Frontal cortex (tissue), 4 donors: ENCODE measurements around the gene SERPINI1. TPM values are rescaled to one million over a fixed set of nuclear protein-coding genes. Genes with fewer than 3 reads are reported as not detected.

Source experiments
- DNase-seq, 2 donors: peaks; one replicate each; pipeline ENCODE4 v3.0.0; 2012; ENCODE audit warnings: low spot score in 2 of 2
- FAIRE-seq: peaks from 2 replicates; lab custom pipeline; 2012; peaks lifted over from hg19 to GRCh38; lab: Jason Lieb, UNC
- total RNA-seq: library from RNA; depleted of rRNA; stranded (reverse); fragments of >200 nt; gene quantifications from one replicate; pipeline ENCODE4 v1.2.3, GENCODE V29; 2014
- donor health status: control.
- donor health status: control.
- donor health status: control.

The SERPINI1 gene
- total RNA-seq = 85.6 TPM

- no peak for FAIRE-seq
- peak; percentile 25 to 49 for DNase-seq
Measured at GRCh38 chr3:167735233-167736138, at the start of gene SERPINI1. Gene SERPINI1, plus strand, starts transcription at chr3:167735721. Its CDS starts 53,408 bp downstream, at chr3:167789129.

GRCh38 chr3:167691366-167691765 is 44.2 kb upstream of the SERPINI1 start:
- FAIRE-seq (no peak), DNase-seq (no peak)

DNA sequence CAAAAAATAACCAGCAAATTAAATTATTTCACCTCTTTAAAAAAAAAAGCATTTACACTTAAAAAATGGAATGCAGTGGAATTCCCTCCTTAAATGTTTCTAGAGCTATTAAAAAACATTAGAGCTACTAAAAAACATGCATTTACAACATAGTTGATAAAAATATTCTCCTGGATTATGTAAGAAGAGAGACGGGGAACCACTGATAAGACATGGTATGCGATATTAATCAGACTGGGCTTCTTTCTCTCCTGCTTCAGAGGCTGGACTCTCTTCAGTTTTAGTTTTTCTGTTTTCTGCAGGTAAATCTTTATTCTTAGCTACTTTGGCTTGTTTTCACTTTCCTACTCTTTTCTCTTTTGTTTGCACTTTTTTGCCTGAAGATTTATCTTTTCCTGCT is 41.4 kb upstream of the SERPINI1 start:
- no peak for FAIRE-seq

DNA sequence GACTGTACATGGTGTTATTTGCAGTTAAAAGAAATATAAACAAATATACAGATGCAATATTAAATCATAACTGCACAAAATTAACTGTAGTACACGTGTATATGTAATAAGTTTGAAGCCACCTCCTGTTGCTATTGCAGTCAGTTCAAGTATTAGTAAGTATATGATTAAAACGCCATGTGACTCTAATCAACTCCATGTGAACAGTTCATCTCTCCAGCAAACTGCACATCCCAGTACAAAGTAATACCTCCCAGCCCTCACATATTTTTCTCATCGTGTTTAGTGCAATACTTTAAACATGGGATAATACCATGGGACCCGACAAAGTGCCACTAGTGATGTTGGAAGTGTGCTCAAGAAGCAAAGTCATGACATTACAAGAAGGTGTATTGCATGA is 35.5 kb upstream of the SERPINI1 start:
- FAIRE-seq (no peak), DNase-seq (no peak)

More for the DNA sequence above, 41.4 kb upstream of the SERPINI1 start:
- no peak for DNase-seq

DNA sequence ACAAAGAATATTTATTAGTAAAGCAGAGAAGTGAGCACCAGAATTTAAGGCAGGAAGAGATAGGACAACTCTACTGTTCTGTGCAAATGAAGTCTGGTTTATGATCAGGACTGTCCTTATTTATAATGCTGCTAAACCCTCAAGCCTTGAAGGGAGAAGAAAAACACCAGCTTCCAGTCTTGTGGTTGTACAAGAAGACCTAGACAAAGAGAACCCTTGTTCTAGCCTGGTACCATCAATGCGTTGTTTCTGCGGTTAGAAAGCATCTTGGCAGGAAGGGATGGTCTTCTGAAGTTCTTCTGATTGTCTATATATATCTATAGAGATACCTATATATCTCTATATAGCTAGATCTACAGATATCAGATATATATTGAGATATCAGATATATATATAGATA is 34.6 kb upstream of the SERPINI1 start:
- DNase-seq = no peak
- FAIRE-seq = no peak

GRCh38 chr3:167705840-167706239 is 29.7 kb upstream of the SERPINI1 start:
- DNase-seq = no peak
- FAIRE-seq = no peak

DNA sequence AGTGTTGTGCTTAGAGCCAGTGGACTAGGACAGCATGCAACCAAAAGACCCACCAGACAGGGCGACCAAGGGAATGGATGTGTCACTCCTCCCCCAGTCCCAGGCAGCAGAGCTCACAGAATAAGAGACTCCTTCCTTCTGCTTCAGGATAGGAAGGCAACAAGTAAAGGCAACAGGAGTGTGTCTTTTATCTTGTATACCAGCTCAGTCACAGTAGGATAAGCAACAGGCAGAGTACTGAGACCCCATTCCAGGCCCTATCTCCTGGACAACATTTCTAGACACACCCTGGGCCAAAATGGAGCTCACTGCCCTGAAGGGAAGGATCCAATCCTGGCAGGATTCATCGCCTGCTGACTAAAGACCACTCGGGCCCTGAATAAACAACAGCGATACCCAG is 25.8 kb upstream of the SERPINI1 start:
- DNase-seq (no peak), FAIRE-seq (no peak)

DNA sequence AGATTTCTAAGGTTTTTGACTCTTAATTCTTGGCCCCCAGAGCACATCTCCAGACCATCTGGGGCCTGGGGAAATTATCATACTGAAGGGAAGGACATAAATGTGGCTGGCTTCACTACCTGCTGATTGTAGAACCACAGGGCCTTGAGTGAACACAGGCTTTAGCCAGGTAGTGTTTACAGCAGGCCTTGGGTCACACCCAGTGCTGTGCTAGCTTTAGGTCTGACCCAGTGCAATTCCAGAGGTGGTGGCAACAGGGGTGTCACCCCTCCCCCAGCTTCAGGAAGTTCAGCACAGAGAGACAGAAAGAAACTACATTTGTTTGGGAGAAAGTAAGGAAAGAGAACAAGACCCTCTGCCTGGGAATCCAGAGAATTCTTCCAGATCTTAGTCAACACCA is 25.0 kb upstream of the SERPINI1 start:
- DNase-seq = no peak
- no peak for FAIRE-seq

GRCh38 chr3:167711439-167711838 is 24.1 kb upstream of the SERPINI1 start:
- DNase-seq (no peak), FAIRE-seq (no peak)

DNA sequence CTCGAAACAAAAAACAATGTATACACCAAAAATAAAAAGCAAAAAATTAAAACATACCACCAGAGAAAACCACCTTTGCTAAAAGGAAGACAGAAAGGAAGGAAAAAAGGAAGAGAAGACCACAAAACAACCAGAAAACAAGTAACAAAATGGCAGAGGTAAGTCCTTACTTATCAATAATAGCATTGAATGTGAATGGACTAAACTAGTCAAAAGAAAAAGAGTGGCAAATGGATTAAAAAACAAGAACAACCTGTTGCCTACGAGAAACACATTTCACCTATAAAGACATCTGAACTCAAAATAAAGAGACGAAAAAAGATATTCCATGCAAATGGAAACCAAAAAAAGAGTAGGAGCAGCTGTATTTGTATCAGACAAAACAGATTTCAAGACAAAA is 23.1 kb upstream of the SERPINI1 start:
- FAIRE-seq (no peak), DNase-seq (no peak)

DNA sequence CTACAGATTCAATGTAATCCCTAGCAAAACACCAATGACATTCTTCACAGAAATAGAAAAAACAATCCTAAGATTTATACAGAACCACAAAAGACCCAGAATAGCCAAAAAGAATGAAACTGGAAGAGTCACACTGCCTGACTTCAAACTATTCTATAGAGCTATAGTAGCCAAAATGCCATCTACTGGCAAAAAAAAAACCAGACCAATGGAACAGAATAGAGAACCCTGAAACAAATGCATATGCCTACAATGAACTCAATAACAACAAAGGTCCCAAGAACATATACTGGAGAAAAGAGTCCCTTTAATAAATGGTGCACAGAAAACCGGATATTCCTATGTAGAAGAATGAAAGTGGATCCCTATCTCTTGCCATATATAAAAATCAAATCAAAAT is 20.6 kb upstream of the SERPINI1 start:
- no peak for DNase-seq
- no peak for FAIRE-seq

DNA sequence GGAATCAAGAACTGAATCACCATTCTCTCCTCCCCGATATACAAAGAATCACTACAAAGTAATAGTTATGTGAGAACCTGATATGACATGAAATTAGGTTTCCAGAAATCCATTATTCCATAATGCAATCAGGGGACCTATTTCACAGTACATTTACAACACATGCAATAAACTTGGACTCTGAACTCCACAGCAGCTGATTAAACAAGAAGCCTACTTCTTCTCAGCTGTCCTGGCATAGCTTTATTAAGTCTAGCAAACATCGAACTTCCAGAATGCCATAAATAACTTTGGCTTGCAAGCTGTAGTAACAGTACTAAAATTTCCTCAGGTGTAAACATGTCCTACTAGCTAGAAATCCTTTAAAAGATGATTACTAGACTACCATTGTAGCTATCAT is 18.6 kb upstream of the SERPINI1 start:
- FAIRE-seq (no peak), DNase-seq (no peak)

DNA sequence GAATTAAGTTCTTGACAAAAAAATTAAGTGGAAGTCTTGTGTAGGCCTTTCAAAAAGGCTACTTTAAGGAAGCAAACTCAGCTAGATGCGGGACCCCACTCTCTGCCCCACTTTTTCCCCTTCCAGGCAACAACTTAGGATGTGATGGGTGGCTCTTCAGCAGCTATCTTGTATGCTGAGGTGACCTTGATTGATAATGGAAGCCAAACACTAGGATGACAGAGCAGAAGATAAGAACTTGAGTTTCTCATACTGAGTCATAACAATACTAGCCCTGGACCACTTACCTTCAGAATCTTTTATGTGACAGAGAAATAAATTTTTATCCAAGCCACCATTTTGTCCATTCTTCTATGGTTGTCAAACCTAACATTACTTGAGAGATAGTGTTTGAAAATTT is 16.9 kb upstream of the SERPINI1 start:
- FAIRE-seq (no peak), DNase-seq (no peak)

DNA sequence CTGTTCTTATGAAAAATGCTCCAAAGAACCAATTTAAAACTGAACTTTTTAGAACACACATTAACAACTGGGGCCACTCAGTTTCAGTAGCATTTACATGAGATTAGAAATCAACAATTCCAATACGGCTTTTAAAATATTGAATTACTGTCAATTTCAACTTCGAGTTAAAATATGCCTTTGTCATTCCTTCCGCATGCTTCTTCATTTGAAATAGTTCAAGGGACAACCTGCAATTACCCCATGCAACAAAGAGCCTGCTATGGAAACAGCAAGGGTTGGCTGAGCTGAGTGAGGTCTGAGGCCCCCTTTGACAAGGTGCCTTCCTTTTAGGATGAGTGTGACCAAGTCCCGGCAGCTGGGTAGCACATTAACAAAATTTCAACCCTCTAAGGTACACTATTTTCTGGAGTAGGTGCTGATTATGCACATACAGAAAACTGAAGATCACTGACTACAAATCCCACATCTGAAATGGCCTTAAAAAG is 12.5 kb upstream of the SERPINI1 start:
- DNase-seq = no peak

DNA sequence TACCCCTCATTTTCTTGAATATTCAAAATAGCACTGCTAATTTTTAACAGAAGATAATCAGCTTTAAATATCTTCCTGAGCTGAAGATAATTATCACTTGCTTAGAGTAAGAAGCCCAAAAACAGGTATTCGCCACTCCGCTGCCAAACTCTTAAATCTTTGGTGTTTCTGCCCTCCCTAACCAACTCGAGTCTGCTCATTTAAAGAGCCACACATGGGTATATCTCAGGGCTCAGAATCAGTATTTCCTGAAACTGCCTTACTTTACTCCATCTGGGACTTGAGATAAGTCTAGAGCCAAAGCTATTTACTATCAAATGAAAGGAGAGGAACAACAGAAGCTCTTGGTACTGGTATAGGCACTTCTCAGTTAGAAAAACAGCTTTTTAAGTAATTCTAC is 11.6 kb upstream of the SERPINI1 start:
- DNase-seq (no peak), FAIRE-seq (no peak)

More for the DNA sequence above, 12.5 kb upstream of the SERPINI1 start:
- no peak for FAIRE-seq

GRCh38 chr3:167728176-167728575 is 7.3 kb upstream of the SERPINI1 start:
- FAIRE-seq (no peak), DNase-seq (no peak)

GRCh38 chr3:167728632-167729323 is 6.7 kb upstream of the SERPINI1 start:
- FAIRE-seq (no peak), DNase-seq (no peak)

- no peak for FAIRE-seq
- DNase-seq = no peak
Measured at GRCh38 chr3:167729591-167729990, 5.9 kb upstream of the SERPINI1 start.

DNA sequence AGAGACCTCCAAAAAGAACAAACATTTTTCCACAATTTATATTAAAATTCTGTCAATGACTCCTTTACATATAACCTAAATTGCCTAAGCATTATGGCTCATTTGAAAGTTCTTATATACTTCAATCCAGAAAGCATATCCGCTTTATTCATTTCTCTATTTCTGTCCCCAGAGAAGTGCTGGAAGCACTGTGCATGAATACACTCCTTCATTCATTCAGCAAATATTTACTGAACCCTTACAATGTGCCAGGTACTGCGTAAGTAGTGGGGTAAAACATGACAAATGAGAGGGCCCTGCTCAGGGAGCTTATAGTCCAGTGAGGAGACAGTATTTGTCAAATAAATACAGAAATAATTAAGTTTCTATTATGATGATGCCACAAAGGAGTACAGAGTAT is 4.1 kb upstream of the SERPINI1 start:
- no peak for FAIRE-seq
- DNase-seq = no peak

GRCh38 chr3:167732313-167733065 is 3.0 kb upstream of the SERPINI1 start:
- FAIRE-seq (no peak), DNase-seq (no peak)
